GM18873 (cell line): Measurements from ENCODE around the gene EIF3F.

Experiments used
- ATAC-seq: cut with Tn5 transposase; IDR thresholded peaks from one replicate; pipeline ENCODE4 v1.9.1; 2021; ENCODE audit warnings: mild to moderate bottlenecking, moderate library complexity, moderate number of reproducible peaks; ENCODE audit not compliant: unreplicated experiment, low FRiP score

The EIF3F gene

GRCh38 chr11:8019314-8020243, 32.4 kb downstream of the EIF3F start:
- ATAC-seq = no peak

GRCh38 chr11:8020244-8020597, 33.1 kb downstream of the EIF3F start:
- ATAC-seq = no peak

GRCh38 chr11:8021920-8022319, 34.8 kb downstream of the EIF3F start:
- no peak for ATAC-seq

- no peak for ATAC-seq
Observed at GRCh38 chr11:8022876-8023275, 35.7 kb downstream of the EIF3F start.

GRCh38 chr11:8023831-8024555, 36.9 kb downstream of the EIF3F start:
- ATAC-seq = no peak

- ATAC-seq = no peak
Observed at GRCh38 chr11:8025123-8025522, 38.0 kb downstream of the EIF3F start.

GRCh38 chr11:8025816-8026215, 38.7 kb downstream of the EIF3F start:
- no peak for ATAC-seq

GRCh38 chr11:8026982-8027381, 39.8 kb downstream of the EIF3F start:
- ATAC-seq = no peak

- ATAC-seq = no peak
Observed at GRCh38 chr11:8028766-8029165, 41.6 kb downstream of the EIF3F start.

- no peak for ATAC-seq
Observed at GRCh38 chr11:8030526-8031247, 43.5 kb downstream of the EIF3F start.

GRCh38 chr11:8031248-8032115, 44.3 kb downstream of the EIF3F start:
- ATAC-seq = no peak

GRCh38 chr11:8032122-8032521, 45.0 kb downstream of the EIF3F start:
- ATAC-seq = no peak

GRCh38 chr11:8032576-8033304, 45.6 kb downstream of the EIF3F start:
- ATAC-seq = no peak

GRCh38 chr11:8033305-8034105, 46.4 kb downstream of the EIF3F start:
- ATAC-seq = no peak

GRCh38 chr11:8034106-8034585, 47.0 kb downstream of the EIF3F start:
- no peak for ATAC-seq

GRCh38 chr11:8034604-8035190, 47.6 kb downstream of the EIF3F start:
- ATAC-seq = no peak

GRCh38 chr11:8035200-8035855, 48.2 kb downstream of the EIF3F start:
- ATAC-seq = no peak
